Daoy (cell line): ENCODE measurements around the gene ZFP92. TPM values are rescaled to one million over a fixed set of nuclear protein-coding genes. Genes with fewer than 3 reads are reported as not detected.
A peak's percentile ranks its signal among the peaks of the same experiment; 100 is the strongest.

Source experiments
- DNase-seq: peaks from one replicate; pipeline ENCODE4 v3.0.0-alpha.2; 2015; ENCODE audit warnings: low read depth
- total RNA-seq: library from RNA; depleted of rRNA; stranded (reverse); fragments of >200 nt; shearing (Covaris generic); gene quantifications from 2 replicates; pipeline ENCODE4 v1.2.3, GENCODE V29; 2014; rRNA removed

Gene ZFP92
- total RNA-seq, 1 experiment from 2014 or later = 0.80 TPM

DNA sequence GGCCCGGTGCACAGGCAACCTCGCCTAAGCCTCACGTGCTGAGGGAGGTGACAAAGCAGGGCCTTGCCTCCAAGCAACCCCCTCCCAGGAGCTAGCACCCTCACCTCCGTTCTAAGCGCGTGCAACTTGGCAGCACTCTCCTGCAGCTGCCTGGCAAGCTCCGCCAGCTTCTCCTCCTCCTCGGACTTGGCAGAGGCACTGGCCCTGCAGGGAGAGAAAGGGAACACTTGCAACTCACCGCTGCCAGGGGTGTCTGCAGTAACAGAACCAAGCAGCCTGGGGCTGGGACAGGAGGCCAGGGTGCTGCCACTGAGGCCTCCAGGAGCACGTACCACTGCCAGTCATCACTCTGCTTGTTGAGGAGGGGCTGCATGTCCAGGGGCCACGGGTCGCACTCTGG is 44.9 kb downstream of the ZFP92 start:
- no peak for DNase-seq

DNA sequence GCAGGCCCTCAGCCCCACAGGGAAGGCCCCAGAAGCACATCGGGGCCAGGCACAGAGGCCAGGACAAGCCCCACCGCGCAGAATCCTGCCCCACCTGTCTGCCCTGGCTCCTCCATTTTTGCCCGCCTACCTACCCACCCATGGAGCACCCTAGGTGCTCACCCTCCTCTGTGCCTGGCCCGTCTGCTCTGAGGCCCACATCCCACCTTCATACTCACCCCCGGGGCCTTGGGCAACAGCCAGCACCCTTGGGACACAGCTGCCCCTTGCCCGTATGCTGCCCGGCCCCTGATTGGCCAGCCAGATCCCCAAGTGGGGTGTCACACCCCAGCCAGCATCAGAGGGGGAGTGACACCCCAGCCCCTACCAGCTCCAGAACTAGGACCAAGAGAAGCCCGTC is 45.4 kb downstream of the ZFP92 start:
- no peak for DNase-seq

DNA sequence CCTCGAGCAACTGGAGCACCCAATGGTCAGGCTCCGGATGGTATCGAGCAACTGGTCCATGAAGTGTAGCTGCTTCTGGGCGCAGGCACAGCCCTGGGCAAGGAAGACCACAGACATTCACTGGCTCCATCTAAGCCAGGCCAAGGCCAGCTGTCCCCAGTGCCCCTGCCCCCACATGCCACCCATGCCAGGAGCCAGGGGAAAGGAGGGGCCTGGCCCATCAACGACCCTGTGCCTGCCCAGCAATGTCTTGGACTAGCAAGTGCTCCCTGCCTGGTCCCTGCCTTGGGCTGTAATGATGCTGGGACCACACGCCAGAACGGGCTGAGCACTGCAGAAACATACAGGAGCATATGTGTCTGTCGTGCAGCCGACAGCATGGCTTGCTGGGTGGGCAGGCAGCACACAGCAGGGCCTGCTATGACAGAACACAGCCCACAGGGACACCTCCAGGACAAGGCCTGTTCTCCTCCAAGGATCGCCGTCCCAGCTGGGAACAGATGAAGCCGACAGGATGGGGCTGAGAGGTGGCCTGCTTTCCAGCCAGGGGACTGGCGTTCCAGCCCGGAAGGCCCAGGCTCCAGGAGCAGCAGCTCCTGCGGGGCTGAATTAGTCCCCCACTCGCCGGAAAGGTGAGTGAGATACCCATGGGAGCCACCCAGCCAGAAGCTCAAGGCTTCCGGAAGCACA is 46.0 kb downstream of the ZFP92 start:
- DNase-seq = no peak

DNA sequence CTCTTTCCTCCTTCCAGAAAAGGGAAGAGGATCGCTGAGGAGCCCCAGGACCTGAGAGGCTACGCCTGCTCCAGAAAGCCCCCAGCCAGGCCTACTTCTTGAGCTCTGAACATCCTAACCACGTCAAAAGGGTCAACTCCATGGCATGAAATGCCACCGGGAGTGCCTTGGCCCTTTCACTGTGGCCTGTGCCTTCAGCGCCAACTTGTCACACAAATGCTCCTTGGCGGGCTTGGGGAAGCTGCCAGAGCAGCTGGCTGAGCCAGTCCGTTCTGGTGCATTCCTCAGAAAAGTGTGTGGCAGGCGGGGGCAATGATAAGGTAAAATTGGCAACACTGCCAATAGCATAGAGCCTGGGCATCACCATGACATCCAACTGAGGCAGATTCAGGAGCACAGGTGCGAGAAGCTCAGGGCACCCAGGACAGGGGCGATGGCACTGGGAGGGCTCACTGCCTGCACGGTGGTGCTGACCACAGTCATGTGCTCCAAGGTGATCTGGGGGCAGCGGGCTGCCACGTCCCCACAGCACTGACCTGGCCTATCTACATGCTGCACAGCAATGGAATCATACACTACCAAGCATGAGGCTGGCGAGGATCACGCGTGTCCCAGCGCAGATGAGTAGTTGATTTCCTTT is 46.7 kb downstream of the ZFP92 start:
- DNase-seq = no peak

DNA sequence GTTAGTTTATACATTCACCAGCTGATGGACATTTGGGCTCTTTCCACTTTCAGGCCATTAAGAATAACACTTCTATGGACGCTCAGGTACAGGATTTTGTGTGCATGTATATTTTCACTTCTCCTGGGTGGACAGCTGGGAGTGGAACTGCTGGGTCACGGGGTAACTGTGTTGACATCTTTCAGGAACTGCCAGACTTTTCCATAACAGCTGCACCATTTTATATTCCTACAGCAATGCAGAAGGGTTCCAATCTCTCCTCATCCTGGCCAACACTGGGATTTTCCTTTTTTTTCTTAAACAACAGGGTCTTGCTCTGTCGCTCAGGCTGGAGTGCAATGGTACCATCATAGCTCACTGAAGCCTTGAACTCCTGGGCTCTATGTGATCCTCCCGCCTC is 47.2 kb downstream of the ZFP92 start:
- no peak for DNase-seq

DNA sequence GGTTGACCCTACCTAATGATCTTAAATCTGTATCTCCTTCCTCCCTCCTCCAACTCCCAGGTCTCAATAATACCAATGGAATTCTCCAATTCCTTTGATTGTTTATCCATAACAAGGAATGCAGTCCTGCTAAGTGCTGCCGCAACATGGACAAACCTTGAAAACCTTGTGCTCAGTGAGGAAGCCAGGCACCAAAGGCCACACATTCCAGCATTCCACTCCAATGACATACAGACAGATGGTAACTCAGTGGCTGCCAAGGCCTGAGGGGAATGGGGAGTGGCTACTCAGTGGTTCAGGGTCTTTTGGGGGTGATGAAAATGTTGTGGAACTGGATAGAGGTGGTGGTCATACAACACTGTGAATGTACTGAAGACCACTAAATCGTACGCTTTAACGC is 48.7 kb downstream of the ZFP92 start:
- DNase-seq = no peak

DNA sequence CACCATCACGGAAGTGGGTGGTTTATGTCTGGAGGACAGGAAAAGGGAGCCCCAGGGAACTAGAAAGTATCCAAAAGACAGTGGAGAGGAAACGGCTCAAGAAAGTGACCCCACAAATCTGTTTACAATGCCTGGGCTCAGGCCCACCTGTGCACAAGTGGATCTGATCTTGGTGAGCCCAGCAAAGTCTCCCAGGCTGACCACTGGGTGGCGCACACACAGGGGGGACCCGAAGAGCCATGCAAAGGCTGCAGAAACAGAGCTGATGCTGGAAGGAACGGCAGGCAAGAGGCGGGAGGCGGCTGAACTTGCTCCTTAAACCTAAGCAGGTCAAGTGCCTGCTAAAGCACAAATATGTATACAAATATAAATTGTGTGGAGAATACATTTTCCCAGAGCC is 49.6 kb downstream of the ZFP92 start:
- DNase-seq = peak; percentile 41

Other genes with a start within 250 kb of the ZFP92 start
- gene MAGEA1, start 232.2 kb upstream of the ZFP92 start, total RNA-seq = 2.7 and 3.3 TPM in 2 replicates
- gene PNMA6F, start 89.7 kb upstream of the ZFP92 start, total RNA-seq = not detected in 2 replicates
- gene ZNF275, start 77.3 kb upstream of the ZFP92 start, total RNA-seq = 3.5 and 5.2 TPM in 2 replicates
- not detected in 2 replicates for gene PNMA6E, start 10.1 kb upstream of the ZFP92 start, total RNA-seq
- 1.3 TPM in 1 of 2 replicates, not detected in the other for gene TREX2, start 34.6 kb downstream of the ZFP92 start, total RNA-seq
- 35.7 and 58.0 TPM in 2 replicates for gene HAUS7, start 59.1 kb downstream of the ZFP92 start, total RNA-seq
- 3.7 and 5.7 TPM in 2 replicates for gene BGN, start 83.5 kb downstream of the ZFP92 start, total RNA-seq
- gene ATP2B3, start 106.2 kb downstream of the ZFP92 start, total RNA-seq = not detected in 2 replicates
- 37.3 and 41.5 TPM in 2 replicates for gene CCNQ, start 187.7 kb downstream of the ZFP92 start, total RNA-seq
- gene DUSP9, start 235.7 kb downstream of the ZFP92 start, total RNA-seq = 10.2 and 16.4 TPM in 2 replicates